ENCODE results near the gene DOCK10.

The DOCK10 gene

DNA sequence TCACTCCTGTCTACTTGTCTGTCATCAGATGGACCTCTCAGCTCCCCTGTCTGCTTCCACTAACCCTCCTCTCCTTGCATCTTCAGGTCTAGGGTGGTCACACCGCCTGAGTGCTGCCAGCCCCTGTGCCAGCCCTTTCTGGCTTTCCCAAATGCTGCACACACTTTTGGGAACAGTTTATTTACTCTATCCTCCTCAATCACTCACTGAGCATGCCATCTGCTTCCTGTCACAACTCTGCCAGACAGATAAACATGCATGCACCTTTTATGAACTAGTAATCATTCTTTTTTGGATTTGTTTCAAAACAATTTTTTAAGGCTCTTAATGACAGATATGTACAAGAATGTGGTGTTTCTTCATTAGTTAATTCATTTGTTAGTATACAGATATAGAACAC is 269.8 kb downstream of the DOCK10 start:
- no peak overlapping the region for H3K4me3 ChIP-seq (ENCODE audit: low read depth, low read length)
- DNase-seq (ENCODE audit: low read depth): no peak
- TF ChIP-seq, protein P1, sequence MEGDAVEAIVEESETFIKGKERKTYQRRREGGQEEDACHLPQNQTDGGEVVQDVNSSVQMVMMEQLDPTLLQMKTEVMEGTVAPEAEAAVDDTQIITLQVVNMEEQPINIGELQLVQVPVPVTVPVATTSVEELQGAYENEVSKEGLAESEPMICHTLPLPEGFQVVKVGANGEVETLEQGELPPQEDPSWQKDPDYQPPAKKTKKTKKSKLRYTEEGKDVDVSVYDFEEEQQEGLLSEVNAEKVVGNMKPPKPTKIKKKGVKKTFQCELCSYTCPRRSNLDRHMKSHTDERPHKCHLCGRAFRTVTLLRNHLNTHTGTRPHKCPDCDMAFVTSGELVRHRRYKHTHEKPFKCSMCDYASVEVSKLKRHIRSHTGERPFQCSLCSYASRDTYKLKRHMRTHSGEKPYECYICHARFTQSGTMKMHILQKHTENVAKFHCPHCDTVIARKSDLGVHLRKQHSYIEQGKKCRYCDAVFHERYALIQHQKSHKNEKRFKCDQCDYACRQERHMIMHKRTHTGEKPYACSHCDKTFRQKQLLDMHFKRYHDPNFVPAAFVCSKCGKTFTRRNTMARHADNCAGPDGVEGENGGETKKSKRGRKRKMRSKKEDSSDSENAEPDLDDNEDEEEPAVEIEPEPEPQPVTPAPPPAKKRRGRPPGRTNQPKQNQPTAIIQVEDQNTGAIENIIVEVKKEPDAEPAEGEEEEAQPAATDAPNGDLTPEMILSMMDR (IDR thresholded peaks at IDR 0.05; ENCODE audit: low read depth, low read length, missing control alignments): no peak

DNA sequence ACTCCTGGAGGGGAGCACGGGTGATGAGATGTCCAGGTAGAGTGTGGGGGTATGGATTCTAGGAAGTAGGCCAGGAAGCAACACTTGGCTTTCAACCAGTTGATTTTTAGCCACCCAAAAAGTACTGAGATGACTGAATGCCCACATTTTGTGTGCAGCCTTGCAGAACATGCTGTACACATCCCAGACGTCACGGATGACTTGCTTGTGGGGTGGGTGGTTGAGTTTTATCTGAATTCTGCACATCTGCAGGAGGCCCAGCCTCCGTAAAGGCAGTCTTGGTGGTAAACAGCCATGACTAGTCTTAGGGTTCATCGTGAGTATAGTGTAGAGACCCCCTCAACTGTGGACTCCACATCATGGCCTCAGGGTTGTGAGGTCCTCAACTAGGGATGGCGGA is 272.8 kb downstream of the DOCK10 start:
- H3K4me3 ChIP-seq (ENCODE audit: low read depth, low read length): no peak overlapping the region
- TF ChIP-seq, protein P1 (IDR thresholded peaks at IDR 0.05; ENCODE audit: low read depth, low read length, missing control alignments): no peak

DNA sequence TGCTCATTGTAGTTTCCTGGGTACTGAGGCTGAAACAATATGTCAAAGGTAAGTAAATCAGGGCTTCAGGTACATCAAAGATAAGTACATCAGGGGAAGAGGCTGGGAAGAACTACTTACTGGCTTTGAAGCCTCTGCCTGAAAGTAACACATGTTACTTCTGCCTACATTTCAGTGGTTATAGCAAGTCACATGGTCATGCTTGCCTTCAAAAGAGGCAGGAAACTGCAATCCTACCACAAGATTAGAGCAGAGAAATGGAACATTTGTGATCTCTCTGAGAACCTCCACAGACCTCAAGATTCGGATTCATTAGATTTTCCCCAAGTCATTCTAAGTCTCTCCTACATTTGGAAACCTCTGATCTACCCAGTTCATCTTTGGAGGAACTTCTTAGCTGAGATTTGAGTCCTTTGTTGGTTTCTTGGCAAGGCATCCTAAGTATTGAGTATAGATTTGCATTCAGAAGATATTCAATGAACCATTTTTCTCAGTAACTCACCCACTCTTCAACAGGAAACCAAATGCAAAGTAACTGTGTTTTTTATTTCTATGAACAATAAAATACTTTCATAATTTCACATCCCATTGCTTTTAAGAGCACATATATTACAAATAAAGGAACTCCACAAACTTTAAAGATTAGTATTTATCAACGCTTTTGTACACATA is 277.6 kb downstream of the DOCK10 start:
- TF ChIP-seq, protein P1 (IDR thresholded peaks at IDR 0.05; ENCODE audit: low read depth, low read length, missing control alignments): no peak
- DNase-seq (ENCODE audit: low read depth): no peak
- no peak overlapping the region for H3K4me3 ChIP-seq (ENCODE audit: low read depth, low read length)

More for the DNA sequence above, 272.8 kb downstream of the DOCK10 start:
- DNase-seq (ENCODE audit: low read depth): no peak

DNA sequence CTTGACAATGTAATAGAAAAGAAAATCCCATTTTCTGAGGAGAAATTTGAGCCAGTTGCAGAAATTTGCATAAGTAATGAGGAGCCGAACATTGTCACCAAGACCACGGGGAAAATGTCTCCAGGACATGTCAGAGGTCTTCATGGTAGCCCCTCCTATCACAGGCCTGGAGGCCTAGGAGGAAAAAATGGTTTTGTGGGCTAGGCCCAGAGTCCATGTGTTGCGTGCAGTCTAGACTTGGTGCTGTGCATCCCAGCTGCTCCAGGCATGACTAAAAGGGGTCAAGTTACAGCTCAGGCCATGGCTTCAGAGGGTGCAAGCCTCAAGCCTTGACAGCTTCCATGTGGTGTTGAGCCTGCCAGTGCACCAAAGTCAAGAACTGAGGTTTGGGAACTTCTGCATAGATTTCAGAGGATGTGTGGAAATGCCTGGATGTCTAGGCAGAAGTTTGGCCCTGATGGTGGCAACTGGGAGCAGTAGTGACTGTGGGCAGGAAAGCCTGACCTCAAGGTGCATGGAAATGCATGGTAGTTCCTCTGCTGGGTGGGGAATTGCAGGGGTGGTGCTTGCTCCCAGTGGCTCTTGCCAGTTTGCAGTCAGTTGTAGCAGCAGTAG is 284.2 kb downstream of the DOCK10 start:
- DNase-seq (ENCODE audit: low read depth): no peak
- H3K4me3 ChIP-seq (ENCODE audit: low read depth, low read length): no peak overlapping the region
- TF ChIP-seq, protein P1 (IDR thresholded peaks at IDR 0.05; ENCODE audit: low read depth, low read length, missing control alignments): no peak

DNA sequence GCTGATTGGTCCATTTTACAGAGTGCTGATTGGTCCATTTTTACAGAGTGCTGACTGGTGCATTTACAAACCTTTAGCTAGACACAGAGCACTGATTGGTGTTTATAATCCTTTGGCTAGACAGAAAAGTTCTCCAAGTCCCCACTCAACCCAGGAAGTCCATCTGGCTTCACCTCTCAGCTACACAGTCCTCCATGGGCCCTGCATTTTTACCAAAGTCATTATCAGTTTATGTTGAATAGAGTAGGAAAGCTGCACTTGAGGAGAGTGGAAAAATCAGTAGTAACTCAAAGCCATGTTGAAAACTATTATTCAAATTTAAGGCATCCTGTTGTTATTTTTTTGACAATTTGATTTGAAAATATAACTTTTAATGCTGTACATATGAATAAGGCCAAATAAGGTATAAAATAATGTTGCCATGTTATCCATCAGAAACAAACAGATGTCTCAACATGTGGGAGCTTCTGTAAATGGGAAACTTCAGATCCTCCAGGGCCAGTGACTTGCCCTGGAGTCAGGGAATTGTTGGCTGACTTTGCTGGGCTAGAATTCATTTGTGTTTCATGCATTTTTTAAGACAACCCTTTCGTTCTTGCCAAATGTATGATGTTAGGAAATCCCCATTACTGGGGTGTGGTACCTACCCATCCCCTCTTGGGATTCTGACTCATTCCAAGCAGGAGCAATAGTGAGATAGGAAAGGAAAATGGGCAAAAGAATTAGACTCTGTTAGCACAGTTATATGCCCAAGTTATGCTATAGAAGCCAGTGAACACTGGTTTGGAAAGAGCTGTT is 288.3 kb downstream of the DOCK10 start:
- TF ChIP-seq, protein P1 (IDR thresholded peaks at IDR 0.05; ENCODE audit: low read depth, low read length, missing control alignments): no peak
- no peak overlapping the region for H3K4me3 ChIP-seq (ENCODE audit: low read depth, low read length)
- DNase-seq (ENCODE audit: low read depth): no peak

DNA sequence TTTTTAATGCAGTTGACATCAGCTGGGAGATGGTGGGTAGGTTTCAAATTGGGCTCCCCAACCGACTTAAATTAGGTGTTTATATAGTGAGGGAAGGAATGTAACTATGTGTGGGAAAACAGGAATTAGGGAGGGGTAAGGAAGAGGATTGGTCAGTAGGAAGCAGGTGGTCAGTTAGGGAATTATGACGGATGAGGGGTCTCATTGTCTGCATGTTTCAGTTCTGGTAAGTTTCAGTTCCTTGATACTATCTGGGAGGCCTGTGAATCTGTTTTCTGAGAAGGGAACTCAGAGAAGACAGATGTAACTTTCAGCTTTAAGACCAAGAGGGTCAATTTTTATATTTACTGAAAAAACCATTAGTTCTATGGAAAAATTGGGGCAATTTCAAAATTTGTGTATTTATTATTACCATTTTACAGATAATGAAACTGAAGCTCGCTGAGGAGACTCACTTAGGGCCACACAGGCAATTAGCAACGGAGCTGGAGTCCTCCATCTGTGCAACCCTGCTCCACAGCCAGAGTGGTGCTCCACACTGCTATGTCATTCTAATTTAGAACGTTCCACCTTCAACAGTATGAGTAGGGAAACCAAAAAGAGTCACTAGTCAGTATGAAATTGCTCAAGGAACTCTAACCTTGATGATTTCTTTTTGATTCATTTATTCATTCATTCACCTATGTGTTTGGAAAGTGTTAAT is 290.1 kb downstream of the DOCK10 start:
- DNase-seq (ENCODE audit: low read depth): no peak
- H3K4me3 ChIP-seq (ENCODE audit: low read depth, low read length): no peak overlapping the region
- TF ChIP-seq, protein P1 (IDR thresholded peaks at IDR 0.05; ENCODE audit: low read depth, low read length, missing control alignments): no peak

Data from GM12864 (cell line).